Activated T-cell treated with anti-CD3 and anti-CD28 coated beads for 48 hours (primary cell): Measurements from ENCODE around the gene ADAM12.

Experiments used
- DNase-seq: peaks from one replicate; pipeline ENCODE4 v3.0.0-alpha.2; 2020; ENCODE audit warnings: low read depth

Gene ADAM12

DNA sequence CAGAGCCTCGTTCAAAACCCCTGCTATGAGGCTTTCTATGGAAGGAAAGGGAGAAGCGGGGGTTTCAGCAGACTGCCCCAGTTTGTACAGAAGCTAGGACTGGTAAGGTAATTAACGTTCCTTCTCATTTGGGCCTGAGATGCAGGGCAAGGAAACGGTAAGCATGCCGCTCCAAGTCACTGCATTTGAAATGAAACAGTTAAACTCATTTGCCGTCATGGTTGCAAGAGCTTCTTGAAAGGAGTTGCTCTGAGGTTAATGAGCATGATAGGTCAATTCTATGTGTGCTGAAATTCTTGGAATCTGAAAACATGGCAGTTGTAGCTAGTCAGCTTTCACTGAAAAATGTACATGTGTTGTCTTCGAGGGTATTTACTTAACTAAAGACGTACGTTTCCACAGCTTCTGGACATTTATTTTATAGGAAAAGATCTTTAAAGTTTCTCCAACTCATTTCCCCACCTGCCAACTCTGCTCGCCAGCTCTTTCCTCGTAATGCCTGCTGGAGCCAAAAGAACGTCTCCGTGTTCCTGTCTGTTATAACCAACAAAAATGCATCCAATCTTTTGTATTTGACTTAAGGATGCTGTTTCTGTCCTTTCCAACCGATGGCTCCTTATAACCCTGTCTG lies 73.3 kb downstream of the ADAM12 start:
- DNase-seq, result no peak

DNA sequence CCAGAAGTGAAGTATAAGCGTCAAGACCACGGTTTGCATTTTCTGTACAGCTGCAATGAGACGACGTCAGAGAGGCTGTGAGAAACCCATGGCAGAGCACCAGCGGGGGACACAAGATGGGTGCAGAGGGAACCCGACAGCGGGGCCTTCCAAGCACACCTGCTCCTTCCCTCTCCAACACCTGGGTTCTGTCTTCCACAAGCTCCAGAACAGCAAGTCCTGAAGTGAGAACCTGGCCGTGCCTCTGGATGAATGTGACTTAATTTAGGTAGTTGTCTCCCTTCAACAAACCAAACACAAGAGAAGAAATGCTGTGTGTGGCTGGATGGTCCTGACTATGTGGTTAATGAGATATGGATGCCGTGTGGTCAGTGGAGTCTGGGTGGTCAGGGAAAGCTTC lies 76.1 kb downstream of the ADAM12 start:
- DNase-seq, result no peak

DNA sequence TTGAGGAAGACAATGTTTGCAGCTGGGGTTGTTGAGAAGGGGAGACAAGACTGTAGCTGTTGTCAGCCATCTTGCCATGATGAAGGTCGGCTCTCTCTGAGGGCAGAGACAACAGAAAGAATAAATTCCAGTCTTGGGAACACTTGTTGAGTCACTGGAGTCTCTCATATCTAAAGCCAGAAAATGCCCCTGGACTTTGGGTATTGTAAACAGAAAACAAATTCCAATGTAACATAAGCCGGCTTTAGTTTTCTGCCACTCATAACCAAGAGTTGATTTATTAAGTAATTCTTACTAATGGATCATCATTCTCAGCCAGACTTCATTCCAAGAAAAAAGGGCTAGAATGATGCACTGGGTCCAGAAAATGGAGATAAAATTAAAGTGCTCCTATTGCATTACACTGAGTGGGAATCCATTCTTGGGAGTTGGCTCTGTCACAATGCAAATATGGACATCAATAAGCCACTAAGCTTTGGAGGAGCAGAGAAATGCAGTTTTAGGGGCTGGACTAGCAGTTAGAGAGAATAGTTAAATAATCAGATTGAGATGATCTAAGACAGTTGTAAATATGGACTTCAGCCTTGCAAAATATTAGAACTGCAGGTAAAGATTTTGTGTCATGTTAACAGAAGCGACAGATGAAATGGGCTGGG lies 78.9 kb downstream of the ADAM12 start:
- DNase-seq, result no peak

DNA sequence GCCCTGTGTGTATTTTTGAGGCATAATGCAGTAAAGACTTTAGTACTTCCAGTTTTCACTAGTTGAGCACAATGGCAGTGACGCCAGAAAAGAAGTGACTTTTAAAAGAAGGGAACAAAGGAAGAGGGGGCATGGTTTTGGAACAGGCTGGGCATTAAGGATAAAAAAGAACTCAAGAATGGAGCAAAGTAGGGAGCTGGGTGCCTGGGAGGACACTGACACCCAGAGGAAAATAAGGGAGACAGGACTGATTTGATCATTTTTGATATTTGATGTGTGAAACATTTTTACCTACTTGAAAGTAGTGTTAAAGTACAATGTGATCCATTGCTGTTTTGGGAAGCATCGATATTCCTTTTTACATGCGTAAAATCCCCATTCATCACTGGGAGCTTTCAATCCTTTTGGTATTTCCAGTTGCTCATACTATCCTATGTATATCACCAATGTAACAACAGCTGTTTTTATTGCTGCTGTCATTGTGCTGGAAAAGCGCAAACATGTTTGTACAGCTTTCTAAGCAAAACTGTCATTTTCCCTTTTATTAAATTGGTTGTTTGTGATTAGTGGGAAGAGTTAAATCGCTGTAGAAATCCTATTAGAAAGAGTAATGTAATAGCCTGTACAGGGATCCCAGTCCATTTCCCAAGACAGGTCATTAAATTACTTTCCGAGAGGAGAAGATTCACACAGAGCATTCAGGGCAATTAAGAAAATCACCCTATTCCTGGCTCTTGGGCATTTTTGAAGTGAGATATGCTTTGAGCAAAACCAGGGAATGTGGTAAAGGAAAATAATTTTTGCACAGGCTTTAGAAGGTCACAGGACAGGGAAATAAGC lies 85.2 kb downstream of the ADAM12 start:
- DNase-seq, result no peak

GRCh38 chr10:126302476-126302756 lies 85.9 kb downstream of the ADAM12 start:
- no peak for DNase-seq

DNA sequence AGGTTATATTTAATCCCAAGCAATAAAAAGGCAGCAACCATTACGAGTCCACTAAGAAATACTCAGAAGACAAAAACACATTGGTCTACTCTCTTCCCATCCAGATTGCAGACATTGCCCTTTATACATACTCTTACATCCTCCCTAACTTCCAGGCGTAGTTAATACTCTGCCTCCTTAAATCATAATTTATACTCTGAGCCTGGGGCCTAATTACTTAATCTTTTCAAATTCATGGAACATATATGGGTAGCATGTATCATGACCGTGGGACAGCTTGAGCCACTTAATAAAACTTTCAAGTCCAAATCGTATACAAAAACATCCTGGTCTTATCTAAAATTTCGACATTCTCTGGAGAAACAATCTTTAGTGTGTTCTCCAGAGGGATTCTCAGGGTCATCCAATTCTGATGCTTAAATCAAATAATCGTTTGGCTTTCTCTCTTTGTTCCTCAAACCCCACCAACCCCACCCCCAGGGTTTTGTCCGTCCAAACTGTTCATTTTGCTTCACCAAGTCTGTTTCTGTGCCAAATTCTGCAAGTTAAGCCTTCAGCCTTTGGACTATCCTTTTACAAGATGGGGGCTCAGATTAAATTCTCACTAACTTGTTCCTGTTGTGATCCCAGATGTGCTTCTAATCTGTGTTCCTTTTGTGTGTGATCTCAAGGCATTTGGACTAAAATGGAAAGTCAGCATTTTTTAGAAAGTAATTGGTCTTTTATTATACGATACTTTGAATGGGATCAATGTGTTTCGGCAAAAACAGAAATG lies 86.4 kb downstream of the ADAM12 start:
- DNase-seq, result no peak

- no peak for DNase-seq
Observed at GRCh38 chr10:126294451-126294850, 93.8 kb downstream of the ADAM12 start.

DNA sequence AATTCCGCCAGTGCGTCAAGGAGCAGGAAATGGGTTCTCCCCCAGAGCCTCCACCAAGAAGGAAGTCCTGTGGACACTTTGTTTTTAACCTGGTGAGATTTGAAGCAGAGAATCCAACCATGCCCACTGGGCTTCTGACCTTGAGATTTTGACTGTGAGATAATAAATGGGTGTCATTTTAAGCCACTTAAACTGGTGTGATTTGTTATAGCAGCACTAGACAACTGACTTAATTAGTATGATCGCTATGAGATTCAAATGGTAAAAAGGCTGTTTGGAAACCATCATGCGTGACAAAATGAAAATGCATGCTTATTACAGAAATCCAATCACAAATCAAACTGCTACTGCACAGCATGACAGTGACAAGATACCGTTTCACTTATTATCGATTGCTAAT lies 98.0 kb downstream of the ADAM12 start:
- DNase-seq, result no peak

GRCh38 chr10:126288547-126289493 lies 99.5 kb downstream of the ADAM12 start:
- DNase-seq, result no peak

DNA sequence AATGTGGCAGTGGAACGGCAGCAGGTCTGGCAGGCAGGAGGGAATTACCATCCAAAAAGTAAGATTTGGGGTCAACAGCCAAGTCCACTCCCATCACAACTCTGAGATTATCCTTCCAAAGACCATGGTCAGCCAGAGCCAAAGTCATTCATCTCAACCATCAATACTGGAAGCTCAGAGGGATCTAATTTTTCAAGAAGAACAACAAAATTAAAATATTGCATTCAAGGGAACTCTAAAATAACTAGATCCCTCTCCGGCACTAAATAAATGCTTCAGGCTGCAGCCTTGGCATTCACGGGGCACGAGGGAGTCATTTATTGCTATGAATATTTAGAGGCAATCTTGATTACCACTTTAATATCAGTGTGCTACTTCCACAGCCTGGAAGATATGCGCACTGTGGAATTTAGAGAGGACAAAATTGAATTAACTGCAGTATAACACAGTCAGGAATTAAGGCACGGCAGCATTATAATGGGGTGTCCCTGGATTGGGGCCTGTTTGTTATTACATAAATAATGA lies 102.0 kb downstream of the ADAM12 start:
- DNase-seq, result no peak

DNA sequence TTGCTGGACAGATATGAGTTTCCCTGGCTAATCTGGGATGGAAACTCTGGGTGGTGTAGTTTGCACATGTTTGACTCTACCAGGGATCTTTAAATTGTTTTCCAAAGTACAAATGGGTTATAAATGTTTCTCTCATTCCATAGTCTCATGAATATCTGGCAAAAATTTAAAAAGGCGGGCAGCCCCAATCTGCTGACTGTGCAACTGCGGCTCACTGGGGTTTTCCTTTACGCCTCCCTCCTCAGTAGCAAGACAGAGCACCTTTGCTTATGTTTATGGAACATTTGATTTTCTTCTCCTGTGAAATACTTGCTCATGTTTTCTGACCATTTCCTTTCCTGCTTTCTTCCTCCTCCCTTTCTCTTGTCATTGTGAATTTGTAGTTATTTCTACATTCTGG lies 105.0 kb downstream of the ADAM12 start:
- DNase-seq, result no peak

DNA sequence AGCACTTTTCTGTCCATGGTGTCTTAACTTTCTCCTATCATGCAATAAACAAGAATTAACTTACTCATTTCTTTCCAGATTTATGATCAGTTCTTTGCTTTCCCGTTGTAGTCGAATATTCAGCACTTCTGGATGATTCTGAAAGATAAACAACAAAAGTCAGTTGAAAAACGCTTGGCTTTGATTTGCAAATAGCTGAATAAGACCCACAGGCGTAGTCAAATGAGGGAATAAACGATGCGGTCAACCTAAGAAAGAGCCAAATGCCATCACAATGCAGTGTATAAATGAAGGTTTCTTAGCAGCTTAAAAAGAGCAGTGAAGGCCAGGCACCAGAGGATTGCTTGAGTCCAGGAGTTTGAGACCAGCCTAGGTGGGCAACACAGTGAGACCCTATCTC lies 109.4 kb downstream of the ADAM12 start:
- no peak for DNase-seq

DNA sequence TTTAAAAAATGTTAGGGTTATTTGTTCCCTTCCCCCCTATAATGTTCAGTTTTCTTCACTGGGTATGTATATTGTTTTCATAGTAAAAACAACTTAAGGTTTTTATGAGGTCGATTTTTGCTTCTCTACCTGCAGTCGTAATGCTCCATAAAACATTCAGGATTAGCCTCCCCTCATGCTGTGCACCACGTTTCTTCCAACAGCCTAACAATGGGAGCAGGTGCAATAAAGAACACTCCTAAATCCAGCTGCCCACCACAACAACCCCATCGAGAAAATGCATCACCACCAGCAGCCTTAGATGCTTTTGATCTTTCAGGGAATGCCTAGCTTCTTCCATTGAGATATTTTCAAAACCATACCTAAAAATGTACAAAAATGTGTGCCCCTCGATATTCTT lies 111.1 kb downstream of the ADAM12 start:
- DNase-seq, result no peak

- DNase-seq, result no peak
Observed at GRCh38 chr10:126272526-126272925, 115.8 kb downstream of the ADAM12 start.

- DNase-seq, result no peak
Observed at GRCh38 chr10:126270111-126270510, 118.2 kb downstream of the ADAM12 start.

DNA sequence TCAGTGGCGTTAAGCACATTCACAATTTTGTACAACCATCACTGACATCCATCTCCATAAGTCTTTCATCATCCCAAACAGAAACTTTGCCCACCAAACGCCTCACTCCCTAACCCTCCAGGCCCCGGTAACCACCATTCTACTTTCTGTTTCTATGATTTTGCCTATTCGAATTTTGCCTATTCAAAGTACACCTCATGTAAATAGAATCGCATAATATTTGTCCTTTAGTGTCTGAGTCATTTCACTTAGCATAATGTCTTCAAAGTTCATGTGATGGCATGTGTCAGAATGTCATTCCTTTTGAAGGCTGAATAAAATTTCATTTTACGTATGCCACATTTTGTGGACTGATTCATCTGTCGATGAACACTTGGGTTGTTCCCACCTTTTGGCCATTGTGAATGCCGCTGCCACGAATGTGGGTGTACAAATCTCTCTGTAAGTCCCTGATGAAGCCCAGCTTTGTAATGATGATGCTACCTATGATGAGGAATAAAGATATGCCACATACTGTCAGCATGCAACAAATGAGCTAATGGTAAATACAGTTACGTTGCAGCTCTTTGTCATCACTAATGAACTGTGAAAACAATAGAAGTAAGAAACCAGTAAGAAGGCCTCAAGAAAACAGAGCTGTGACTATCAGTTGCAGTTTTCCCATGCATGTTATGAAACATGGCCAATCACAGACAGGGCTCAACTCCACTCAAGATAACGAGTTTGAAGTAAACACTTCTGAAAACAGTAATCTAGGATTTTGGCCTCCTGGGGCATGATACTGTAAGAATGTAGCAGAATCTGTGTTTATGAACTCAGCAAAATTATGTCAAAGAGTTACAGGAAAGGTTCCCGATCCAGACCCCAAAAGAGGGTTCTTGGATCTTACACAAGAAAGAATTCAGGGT lies 120.0 kb downstream of the ADAM12 start:
- no peak for DNase-seq

GRCh38 chr10:126264102-126265018 lies 123.9 kb downstream of the ADAM12 start:
- no peak for DNase-seq

GRCh38 chr10:126263006-126263676 lies 125.1 kb downstream of the ADAM12 start:
- DNase-seq, result no peak
